NCI-H2029 (cell line): Measurements from ENCODE around the gene BRSK2.

ENCODE experiments used
- DNase-seq: peaks from one replicate; lab custom pipeline; 2025; lab: John Stamatoyannopoulos, UW

The BRSK2 gene

DNA sequence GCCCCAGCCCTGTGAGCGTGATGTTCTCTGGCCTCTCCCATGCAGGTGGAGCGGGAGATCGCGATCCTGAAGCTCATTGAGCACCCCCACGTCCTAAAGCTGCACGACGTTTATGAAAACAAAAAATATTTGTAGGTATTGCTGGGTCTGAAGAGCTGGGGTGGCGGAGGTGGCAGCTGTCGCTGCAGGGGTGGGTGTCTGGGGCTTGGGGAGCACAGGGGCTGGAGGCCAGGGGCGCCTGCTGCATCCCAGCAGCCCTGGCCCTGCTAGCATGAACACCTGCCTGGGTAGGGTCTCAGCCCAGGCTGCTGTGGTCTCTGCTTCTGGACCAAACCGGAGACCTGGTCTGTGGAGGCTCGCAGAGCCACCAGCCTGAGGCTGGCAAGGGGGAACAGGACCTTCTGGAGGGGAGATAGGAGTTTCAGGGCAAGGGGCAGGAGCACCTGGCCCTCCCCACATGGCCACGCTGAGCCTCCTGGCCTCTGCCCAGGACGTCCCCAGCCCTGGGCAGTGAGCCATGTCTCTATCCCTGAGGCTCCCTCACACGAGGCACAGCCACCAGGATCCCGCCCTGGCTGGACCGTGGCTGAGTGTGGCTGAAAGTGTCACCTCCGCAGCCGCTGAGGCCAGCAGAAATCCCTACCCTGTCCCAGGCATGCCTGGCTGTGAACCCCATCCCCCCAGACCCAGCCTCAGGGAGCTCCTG lies 48.7 kb downstream of the BRSK2 start:
- no peak for DNase-seq

DNA sequence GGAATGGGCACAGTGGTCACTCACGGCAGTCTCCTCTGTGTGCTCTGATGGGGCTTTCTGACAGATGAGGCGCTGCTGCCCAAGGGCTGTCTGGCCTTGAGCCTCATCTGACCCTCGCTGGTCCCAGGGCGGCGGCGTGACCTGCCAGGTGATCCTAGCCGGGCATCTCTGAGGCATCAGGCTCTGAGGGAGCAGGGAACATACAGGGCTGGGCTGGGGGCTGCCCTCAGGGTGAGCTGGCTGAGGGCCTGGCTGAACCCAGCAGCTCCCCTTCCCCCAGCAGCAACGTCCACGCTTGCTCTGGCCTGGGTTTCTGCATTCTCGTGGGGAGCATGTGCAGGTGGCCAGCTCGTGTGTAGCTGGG lies 49.2 kb downstream of the BRSK2 start:
- DNase-seq: no peak

DNA sequence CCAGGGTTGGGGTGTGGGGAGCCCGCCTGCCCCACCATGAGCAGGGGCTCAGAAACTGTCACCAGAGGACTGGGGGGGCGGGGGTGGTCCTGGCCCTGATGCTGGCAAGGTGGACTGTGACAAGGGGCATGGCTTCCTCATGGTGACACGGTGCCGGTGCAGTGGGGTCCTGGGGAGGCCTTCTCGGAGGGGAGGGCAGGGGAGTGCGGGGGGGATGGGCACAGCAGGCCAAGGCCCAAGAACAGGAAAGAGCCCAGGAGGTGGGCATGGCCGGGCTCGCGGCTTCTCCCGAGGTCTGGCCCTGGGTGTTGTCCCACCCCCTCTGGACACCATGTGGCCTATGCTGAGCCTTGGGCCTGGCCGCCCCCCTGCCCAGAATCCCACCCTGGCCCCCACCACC lies 49.6 kb downstream of the BRSK2 start:
- no peak for DNase-seq

DNA sequence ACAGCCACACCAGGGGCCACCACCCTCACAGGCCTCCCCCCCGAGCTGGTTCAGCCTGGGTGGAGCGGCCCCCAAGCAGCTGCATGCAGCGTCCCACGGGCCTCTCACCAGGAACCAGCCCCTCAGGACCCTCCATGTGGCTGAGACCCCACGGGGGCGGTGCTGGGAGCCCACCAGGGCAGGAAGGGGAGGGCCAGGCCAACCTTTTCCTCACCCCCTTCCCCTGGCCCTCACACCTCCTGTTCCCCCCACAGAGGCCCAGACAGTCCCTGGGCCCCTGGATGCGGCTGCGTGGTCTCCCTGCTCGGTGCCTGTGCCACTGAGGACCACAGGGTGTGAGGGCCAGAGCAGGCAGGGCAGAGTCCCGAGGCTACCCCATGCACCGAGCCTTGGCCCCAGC lies 50.3 kb downstream of the BRSK2 start:
- no peak for DNase-seq

DNA sequence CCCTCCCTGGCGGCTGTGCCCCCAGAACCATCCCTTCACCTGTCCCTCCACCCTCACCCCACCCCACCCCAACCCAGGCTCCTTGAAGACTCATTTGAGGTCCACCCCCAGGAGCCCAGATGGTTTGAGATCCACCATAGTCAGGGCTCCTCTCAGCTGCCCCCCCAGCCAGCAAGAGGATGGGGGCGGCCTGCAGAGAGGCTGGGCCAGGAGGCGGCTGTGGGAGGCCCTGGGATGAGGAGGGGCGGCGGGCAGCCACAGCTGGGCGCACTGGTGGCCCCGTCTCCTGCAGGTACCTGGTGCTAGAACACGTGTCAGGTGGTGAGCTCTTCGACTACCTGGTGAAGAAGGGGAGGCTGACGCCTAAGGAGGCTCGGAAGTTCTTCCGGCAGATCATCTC lies 50.8 kb downstream of the BRSK2 start:
- no peak for DNase-seq

DNA sequence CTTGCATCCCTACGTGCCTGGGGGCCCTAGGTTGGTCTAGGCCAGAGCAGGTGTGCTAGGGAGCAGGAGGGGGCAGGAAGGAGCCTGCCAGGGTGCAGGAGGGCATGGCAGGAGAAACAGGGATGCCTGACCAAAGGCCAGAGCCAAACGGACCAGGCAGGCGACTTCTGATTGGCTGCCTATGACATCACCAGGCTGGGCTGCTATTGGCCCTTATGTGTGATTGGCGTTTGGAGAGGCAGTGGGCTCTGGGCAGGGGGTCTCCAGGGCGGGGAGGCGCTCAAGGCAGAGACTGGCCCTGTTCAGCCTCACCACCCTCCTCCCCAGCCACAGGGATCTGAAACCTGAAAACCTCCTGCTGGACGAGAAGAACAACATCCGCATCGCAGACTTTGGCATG lies 52.4 kb downstream of the BRSK2 start:
- no peak for DNase-seq

DNA sequence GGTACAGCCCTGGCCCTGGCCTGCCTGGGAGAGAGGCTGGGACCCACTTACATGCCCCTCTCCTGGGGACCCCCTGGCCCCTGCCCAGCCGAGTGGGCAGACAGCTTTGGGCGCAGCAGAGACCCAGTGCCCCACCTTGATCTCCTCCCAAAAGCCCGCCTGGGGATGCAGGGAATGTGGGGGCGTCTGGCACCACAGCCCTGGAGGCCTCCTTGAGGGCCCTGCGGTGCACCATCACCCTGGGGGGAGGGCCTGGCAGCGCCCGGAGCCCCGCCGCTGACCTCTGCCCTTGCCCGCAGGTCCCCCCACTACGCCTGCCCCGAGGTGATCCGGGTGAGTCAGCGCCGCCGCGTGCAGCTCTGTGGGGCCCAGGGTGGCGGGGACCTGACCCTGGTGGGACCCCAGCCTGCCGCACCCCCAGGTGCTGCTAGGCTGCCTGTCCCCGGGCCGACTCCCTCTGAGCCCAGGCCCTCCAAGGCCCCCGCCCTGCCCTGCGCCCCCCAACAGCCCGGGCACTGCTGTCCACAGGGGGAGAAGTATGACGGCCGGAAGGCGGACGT lies 53.2 kb downstream of the BRSK2 start:
- DNase-seq: no peak

DNA sequence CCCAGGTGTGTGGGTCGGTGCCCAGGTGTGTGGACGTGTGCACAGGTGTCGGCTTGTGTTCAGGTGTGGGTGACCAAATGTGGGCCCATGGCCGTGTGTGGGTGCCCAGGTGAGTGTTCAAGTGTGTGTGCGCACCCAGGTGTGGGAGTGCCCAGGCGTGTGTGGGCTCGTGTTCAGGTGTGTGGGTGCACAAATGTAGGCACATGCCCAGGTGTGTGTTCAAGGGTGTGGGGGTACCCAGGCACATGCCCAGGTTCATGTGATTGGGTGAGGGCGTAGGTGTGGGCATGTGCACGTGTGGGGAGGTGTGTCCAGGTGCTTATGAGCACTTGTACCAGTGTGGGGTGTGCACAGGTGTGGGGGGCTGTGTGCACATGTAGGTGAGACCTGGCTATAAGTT lies 54.0 kb downstream of the BRSK2 start:
- DNase-seq: no peak

DNA sequence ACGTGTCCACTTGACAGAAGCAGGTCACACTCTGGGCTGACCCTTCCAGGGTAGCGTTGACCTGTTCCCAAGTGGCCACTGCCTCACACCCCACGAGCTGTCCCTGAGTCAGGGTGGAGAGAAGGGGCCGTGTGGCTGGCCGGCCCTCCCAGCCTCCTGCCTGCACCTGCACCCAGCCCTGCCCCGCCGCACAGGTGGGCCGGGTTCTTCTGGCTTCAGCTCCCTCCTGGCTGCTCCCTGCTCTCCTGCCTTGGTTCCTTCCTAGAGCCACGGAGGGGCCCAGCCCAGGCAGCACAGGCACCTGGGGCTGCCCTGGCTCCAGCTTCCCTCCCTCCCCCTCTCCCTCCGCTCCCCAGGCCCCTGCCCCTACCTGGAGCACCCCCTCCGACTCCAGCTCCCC lies 54.6 kb downstream of the BRSK2 start:
- DNase-seq: no peak

DNA sequence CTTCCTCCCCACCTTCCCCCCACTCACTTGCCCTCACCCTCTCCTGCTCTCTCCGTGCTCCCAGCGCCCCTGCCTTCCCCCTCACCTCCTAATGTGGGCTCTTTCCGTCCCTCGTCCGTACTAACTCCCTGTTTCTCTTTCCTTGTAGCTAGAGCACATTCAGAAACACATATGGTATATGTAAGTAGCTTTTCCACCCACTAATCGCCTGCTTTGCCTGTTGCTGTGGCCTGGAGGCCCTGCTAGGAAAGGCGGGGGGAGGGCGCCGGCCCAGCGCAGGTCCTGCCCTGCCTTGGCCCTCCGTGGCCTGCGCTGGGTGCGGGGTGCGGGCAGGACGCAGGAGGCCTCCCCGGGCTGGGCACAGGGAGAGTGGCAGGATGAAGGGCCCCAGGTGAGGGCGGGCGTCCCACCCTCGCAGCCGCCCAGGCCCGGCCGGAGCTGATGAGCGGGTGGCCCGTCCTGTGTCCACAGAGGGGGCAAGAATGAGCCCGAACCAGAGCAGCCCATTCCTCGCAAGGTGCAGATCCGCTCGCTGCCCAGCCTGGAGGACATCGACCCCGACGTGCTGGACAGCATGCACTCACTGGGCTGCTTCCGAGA lies 55.2 kb downstream of the BRSK2 start:
- no peak for DNase-seq

DNA sequence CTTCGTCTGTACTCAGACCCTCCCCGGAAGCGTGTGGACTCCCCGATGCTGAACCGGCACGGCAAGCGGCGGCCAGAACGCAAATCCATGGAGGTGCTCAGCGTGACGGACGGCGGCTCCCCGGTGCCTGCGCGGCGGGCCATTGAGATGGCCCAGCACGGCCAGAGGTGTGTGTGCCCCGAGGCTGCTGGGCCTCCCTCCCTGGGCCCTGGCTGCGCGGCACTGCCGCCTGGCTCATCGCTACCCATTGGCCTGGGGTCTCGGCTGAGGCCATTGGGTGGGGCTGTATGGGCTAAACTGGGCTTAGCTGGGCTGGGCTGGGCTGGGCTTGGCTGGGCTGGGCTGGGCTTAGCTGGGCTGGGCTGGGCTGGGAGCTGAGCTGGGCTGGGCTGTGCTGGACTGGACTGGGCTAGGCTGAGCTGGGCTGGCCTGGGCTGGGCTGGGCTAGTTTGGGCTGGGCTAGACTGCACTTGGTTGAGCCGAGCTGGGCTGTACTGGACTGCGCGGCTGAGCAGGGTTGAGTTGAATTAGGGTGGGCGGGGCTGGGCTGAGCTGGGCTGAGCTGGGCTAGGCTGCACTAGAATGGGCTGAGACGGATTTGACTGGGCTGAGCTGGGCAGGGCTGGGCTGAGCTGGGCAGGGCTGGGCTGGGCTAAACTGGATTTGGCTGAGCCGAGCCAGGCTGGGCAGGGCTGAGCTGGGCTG lies 56.2 kb downstream of the BRSK2 start:
- DNase-seq: no peak

DNA sequence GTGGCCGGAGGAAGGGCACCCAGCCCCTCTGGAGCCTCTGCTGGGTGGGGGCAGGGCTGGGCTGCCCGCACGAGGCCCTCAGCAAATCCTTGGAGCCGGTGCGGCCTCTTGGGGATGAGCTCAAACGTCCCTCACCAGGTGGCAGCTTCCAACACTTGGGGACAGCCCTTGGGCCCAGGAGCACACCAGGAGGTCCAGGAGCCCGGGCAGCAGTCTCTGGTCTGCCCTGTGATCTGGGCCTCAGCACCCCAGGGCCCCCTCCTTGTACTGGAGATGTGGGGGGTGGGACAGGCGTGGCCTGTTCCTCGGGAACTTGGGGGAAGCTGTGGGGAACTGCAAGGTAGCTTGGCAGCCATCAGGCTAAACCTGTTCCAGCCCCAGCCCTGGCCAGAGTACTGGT lies 56.9 kb downstream of the BRSK2 start:
- no peak for DNase-seq

DNA sequence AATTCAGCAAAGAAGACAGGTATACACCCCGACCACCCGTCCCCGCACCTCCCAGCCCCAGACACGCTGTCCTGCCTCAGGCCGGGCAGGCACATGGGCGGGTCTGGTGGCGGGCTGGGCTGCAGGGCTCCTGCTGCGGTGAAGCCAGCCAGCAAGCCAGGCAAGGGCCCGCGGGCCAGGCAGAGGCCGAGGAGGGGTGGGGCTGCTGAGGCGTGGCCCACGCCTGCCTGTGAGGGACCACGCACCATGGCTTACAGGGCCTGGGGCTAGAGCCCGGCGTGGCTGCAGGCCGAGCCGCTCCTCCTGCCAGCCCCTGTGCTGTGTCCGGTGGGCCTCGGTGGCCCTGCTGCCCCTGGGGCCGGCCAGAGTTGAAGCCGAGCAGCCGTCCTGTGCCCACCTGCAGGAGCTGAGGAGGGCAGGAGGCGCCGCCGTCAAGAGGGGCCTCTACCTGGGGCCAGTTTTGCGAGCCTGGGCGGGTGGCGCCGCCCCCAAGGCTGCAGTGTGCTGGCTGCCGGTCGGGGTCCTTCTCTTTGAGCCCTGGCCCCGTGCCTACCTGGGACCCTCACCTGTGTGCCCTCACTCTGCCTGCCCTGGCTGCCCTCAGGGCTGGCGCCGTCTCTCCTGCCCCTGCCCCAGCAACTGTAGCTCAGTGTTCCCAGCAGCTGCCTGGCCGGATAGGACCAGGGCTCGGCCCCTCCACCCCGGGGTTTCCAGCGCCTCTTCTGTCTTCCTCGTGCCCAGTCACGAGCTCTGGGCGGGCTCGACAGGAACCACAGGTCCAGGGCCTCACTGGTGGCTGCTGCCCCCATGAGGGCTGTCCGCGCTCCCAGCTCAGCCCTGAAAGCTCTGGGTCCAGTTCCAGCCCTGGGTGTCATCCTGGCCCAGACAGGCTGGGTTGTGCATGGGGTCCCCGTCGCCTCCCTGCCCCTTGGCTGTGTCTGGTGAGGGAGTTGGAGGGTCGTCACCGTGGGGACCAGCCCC lies 58.4 kb downstream of the BRSK2 start:
- DNase-seq: no peak

DNA sequence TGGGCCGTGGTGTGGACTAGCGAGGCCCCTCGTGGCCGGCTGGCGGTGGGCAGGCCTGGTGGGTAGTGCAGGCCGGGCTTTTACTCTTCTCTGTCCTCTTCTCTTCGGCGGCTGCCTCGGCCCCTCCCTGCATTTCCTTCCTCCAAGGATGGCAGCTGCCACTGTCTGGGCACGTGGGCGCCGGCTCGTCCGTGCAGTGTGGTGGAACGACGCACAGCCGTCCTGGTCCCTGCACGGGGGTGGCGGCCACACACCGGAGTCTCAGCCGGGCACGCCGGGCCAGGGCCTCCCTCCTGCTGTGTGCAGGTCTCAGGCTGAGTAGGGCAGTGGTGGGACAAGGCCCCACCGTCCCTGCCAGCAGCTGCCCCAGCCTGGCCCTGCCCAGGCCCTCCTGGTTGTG lies 59.1 kb downstream of the BRSK2 start:
- no peak for DNase-seq

DNA sequence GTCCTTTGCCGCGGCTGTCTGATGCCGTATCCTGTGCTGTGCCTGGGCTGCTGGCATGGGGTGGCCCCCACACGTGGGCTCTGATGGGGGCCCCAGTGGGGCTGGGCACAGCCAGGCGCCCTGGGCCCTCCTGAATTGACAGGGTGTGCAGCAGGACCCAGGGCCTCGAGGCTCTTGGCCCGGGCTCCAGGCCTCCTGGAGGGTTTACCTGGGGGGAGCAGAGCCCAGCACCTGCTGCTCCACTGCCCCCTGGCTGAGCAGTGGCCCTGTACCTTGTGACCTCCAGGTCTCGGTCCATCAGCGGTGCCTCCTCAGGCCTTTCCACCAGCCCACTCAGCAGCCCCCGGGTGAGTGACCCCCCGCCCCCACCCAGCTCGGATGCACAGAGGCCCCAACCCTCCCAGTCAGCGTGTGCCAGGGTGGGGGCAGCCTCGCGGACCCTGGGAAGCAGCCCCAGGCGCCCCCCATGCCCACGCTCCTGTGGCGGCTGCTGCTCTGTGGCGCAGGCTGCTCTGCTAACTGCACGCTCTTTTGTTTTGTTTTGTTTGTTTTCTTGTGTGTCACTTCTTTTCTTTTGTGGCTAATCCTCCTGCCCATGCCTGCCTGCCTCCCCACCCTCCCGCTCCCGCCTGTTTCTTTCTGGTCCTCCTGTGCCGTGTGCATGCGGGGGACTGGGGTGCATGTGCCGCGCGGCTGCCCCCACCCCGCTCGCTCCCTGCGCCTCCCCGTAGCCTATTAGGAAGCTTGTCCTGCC lies 59.9 kb downstream of the BRSK2 start:
- DNase-seq: no peak

DNA sequence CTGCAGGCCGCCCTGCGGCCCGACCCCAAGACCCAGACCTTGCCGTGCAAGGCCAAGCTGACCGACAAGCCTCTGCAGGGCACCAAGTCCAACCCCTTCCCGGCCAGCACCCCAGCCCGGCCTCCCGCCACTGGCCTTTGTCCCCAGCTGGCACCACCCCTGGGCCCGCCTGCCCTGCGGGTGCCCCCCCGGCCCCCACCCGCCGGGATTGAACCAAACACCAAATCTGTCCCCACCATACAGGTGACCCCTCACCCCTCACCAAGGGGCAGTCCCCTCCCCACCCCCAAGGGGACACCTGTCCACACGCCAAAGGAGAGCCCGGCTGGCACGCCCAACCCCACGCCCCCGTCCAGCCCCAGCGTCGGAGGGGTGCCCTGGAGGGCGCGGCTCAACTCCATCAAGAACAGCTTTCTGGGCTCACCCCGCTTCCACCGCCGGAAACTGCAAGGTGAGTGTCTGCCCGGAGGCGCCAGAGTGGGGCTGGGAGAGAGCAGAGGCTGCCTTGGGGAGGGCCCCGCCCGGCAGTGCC lies 60.7 kb downstream of the BRSK2 start:
- DNase-seq: no peak

DNA sequence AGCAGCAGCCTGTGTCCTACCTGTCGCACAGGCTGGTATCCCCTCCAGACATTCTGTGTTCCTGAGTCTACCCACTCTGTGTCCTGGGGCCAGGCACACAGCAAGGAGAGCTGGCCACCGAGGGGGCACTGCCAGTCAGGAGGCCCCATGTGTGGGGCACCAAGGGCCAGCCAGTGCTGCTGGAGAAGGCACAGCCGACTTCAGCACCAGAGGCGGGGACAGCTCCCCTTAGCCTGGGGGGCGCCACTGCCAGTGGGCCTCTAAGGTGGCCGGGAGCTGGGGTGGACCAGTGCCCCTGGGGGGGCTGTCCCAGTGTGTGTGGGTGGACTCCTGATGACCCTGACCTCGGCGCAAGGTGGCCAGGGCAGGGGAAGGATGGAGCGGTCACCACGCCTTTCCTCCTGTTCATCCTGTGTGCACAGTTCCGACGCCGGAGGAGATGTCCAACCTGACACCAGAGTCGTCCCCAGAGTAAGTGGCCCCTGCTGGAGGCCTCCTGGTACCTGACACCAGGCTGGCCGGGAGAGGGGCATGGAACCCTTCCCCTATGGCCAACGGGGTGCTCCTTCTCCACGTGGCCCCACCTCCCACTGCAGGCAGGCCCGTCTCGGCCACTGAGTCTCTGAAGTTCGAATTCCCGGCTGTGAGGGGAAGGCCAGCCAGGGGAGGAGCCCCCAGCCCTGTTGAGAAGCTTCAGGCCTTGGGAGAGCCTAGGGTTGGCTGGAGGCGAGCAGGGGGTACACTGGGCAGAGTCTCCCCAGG lies 61.4 kb downstream of the BRSK2 start:
- no peak for DNase-seq

DNA sequence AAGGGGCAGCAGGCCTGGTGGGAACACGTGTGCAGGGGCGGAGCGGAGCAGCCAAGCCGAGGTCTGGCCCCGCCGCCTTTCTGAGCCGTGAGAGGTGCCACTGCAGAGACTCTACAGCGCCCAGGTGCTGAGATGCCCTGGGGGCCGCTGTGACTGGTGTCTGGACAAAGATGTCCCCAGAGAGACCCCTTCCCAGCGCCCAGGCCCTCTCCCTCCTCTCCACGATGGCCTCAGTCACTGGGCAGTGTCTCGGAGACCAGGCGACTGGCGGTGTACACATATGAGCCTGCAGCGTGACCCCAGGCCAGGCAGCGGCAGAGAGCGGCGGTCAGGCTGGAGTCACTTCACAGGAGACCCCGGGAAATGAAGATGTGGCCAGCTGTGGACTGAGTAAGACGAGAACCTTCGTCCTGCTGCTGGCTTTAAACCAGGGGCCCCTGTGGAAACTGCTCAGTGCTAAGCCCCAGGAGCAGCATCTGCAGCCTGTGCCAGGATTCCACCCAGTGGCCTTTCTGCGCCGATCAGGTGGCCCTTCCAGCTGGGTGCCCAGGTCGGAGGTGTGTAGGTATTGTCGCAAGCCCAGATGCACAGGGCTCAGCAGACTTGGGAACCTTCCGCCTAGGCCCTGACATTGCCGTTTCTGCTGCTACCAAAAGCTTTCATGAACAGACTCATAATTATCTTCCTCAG lies 62.2 kb downstream of the BRSK2 start:
- DNase-seq: no peak

DNA sequence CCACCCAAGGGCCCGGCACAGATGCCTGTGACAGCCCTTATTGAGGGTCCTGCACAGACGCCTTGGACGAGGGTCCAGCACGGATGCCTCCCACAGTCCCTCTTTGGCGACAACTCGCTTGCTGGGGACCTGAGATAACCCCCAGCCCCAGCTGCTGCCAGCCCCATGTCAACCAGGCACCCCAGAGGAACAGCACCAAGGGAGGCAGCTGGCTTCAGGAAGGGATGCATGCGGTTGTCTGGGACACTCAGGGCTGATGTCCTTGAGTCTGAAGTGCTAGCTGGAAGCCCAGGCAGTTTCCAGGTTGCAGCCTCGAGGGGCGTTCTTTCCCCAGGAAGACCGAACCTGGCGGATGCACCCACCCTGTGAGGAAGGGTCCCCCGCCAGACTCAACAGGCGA lies 63.0 kb downstream of the BRSK2 start:
- DNase-seq: no peak

DNA sequence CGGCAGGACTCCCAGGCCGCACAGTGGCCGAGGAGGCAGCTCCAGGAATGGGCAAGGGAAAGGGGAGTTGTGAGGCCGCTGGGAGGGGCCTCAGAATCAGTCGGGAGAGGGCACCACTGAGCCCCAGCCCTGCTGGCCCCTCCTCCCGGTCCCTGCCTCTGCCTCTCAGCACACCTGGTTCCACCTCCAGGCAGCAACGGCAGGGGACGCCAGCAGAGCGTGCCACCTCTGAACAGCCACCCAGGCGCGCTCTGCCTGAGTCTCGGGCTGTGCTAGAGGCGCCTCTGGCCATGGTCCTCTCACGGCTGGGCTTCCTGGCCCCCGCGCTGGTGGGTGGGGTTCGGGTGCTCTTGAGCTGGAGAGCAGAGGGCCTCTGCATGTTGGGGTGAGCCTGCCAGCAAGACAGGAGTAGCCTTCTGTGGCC lies 63.9 kb downstream of the BRSK2 start:
- DNase-seq: no peak
